Liver (tissue), 9 donors: ENCODE measurements around the gene DHX35. TPM values are rescaled to one million over a fixed set of nuclear protein-coding genes. Genes with fewer than 3 reads are reported as not detected.

ENCODE experiments used
- DNase-seq: peaks from one replicate; pipeline ENCODE4 v3.0.0-alpha.2; 2017; ENCODE audit warnings: low spot score
- H3K27ac ChIP-seq, 2 donors: one replicate each; pipeline ENCODE4 v1.7.0; 2013; ENCODE audit warnings: inconsistent platforms in 2 of 2, low read length in 2 of 2, control low read depth in 1 of 2, low read depth in 1 of 2, mild to moderate bottlenecking in 1 of 2
- H3K27me3 ChIP-seq, 4 donors: one replicate each; pipeline versions ENCODE4 v1.6.1 to v1.7.0; 2013; ENCODE audit warnings: low read length in 3 of 4, inconsistent platforms in 1 of 4, mild to moderate bottlenecking in 1 of 4, moderate library complexity in 1 of 4; ENCODE audit not compliant: control insufficient read depth in 4 of 4, insufficient read depth in 4 of 4
- H3K36me3 ChIP-seq, 4 donors: one replicate each; pipeline versions ENCODE4 v1.6.1 to v1.7.0; 2013; ENCODE audit warnings: low read length in 3 of 4, mild to moderate bottlenecking in 3 of 4, low read depth in 1 of 4, moderate library complexity in 1 of 4; ENCODE audit not compliant: control insufficient read depth in 4 of 4, insufficient read depth in 3 of 4
- H3K4me1 ChIP-seq, 4 donors: one replicate each; pipeline versions ENCODE4 v1.6.1 to v1.7.0; 2013; ENCODE audit warnings: low read length in 3 of 4, mild to moderate bottlenecking in 3 of 4, moderate library complexity in 1 of 4; ENCODE audit not compliant: control insufficient read depth in 4 of 4, insufficient read depth in 4 of 4
- H3K4me3 ChIP-seq, 3 donors: one replicate each; pipeline versions ENCODE4 v1.6.1 to v1.7.0; 2013; ENCODE audit warnings: low read length in 3 of 3, control low read depth in 1 of 3, low read depth in 1 of 3, mild to moderate bottlenecking in 1 of 3
- H3K9ac ChIP-seq, 2 donors: one replicate each; pipeline ENCODE4 v1.7.0; 2013; ENCODE audit warnings: low read length in 2 of 2, mild to moderate bottlenecking in 2 of 2, moderate library complexity in 2 of 2, control low read depth in 1 of 2, low read depth in 1 of 2
- H3K9me3 ChIP-seq, 4 donors: one replicate each; pipeline versions ENCODE4 v1.6.1 to v1.7.0; 2013; ENCODE audit warnings: low read length in 3 of 4; ENCODE audit not compliant: control insufficient read depth in 4 of 4
- ATF3 ChIP-seq: IDR thresholded peaks from 2 replicates; pipeline ENCODE4 v1.6.1; 2016; ENCODE audit warnings: antibody characterized with exemption
- CTCF ChIP-seq: fragments of 150-350 bp; IDR thresholded peaks from 2 replicates; pipeline ENCODE4 v1.5.1; 2017; ENCODE audit warnings: improper control_type of control experiment, low read depth, low read length; ENCODE audit not compliant: missing input control
- EGR1 ChIP-seq, 2 donors: IDR thresholded peaks; 2 replicates each; pipeline ENCODE4 v1.6.1; 2016 to 2018; ENCODE audit warnings: antibody characterized with exemption in 2 of 2, low read depth in 2 of 2
- FOXA1 ChIP-seq: IDR thresholded peaks from 2 replicates; pipeline ENCODE4 v1.6.1; 2016; ENCODE audit warnings: antibody characterized with exemption
- FOXA2 ChIP-seq: IDR thresholded peaks from 2 replicates; pipeline ENCODE4 v1.6.1; 2016; ENCODE audit warnings: antibody characterized with exemption
- GABPA ChIP-seq, 2 donors: IDR thresholded peaks in 1 of 2; conservative IDR thresholded peaks in 1 of 2; 2 replicates each; pipeline ENCODE4 v1.6.1; 2016; ENCODE audit warnings: antibody characterized with exemption in 2 of 2, mild to moderate bottlenecking in 1 of 2, moderate library complexity in 1 of 2
- HNF4A ChIP-seq, 2 donors: conservative IDR thresholded peaks; 2 replicates each; pipeline ENCODE4 v1.6.1; 2016; ENCODE audit warnings: antibody characterized with exemption in 2 of 2, mild to moderate bottlenecking in 2 of 2
- HNF4G ChIP-seq: IDR thresholded peaks from 2 replicates; pipeline ENCODE4 v1.6.1; 2016; ENCODE audit warnings: antibody characterized with exemption
- JUND ChIP-seq, 2 donors: IDR thresholded peaks; 2 replicates each; pipeline ENCODE4 v1.6.1; 2016; ENCODE audit warnings: antibody characterized with exemption in 2 of 2
- MAX ChIP-seq: IDR thresholded peaks from 2 replicates; pipeline ENCODE4 v1.6.1; 2016; ENCODE audit warnings: antibody characterized with exemption
- NR2F2 ChIP-seq: IDR thresholded peaks from 2 replicates; pipeline ENCODE4 v1.6.1; 2016; ENCODE audit warnings: antibody characterized with exemption
- RAD21 ChIP-seq, 2 donors: IDR thresholded peaks; 2 replicates each; pipeline ENCODE4 v1.6.1; 2016; ENCODE audit warnings: antibody characterized with exemption in 2 of 2, mild to moderate bottlenecking in 2 of 2
- RXRA ChIP-seq, 2 donors: IDR thresholded peaks; 2 replicates each; pipeline ENCODE4 v1.6.1; 2017 to 2018; ENCODE audit warnings: antibody characterized with exemption in 2 of 2, mild to moderate bottlenecking in 1 of 2
- SP1 ChIP-seq: IDR thresholded peaks from 2 replicates; pipeline ENCODE4 v1.6.1; 2018; ENCODE audit warnings: antibody characterized with exemption, mild to moderate bottlenecking
- TAF1 ChIP-seq: conservative IDR thresholded peaks from 2 replicates; pipeline ENCODE4 v1.6.1; 2016; ENCODE audit warnings: antibody characterized with exemption, mild to moderate bottlenecking
- YY1 ChIP-seq: IDR thresholded peaks from 2 replicates; pipeline ENCODE4 v1.6.1; 2016; ENCODE audit warnings: antibody characterized with exemption, mild to moderate bottlenecking
- ZBTB33 ChIP-seq: IDR thresholded peaks from 2 replicates; pipeline ENCODE4 v1.6.1; 2016; ENCODE audit warnings: antibody characterized with exemption
- WGBS: extraction: QIAGEN DNeasy Blood & Tissue Kit; methylation state at CpG from one replicate; pipeline ENCODE4 v1.1.7; 2013; 5-methylcytosine and 5-hydroxymethylcytosine counted together
- polyA plus RNA-seq, 2 donors: library from polyadenylated mRNA; stranded (reverse) in 1 of 2; unstranded in 1 of 2; fragments of 200-250 nt in 1 of 2; fragments of >200 nt in 1 of 2; fragmentation: Nextera tagmentation in 1 of 2; extraction: Ambion mirVana in 1 of 2; gene quantifications; one replicate each; pipeline versions ENCODE4 v1.2.1 to v1.2.3, GENCODE V29; 2013 to 2015
- total RNA-seq, 2 donors: library from RNA; depleted of rRNA; stranded (reverse); fragments of >200 nt; gene quantifications; one replicate each; pipeline ENCODE4 v1.2.3, GENCODE V29; 2014
- donor health status: healthy.
- donor health status: healthy.
- donor health status: healthy.
- donor health status: healthy.
- donor health status: healthy.

Gene DHX35
- total and polyA plus RNA-seq, 4 donors, result 2.7 to 10.6 (median 4.8) TPM

- H3K36me3 ChIP-seq, result peaks cover 10 to 53% (median 30%) of the 10 kb centered on the region in 4 donors
- H3K4me3 ChIP-seq, result no peak overlapping the region
- no peaks in the 10 kb centered on the region for H3K27me3 ChIP-seq
- TF ChIP-seq CTCF (no peak), SP1 (no peak), MAX (no peak), ATF3 (no peak), EGR1 (IDR thresholded peaks at IDR 0.05; ENCODE audit: low read depth in 2 of 2) (no peak), JUND (IDR thresholded peaks at IDR 0.05) (no peak), NR2F2 (no peak), ZBTB33 (no peak), YY1 (no peak), HNF4A (conservative IDR thresholded peaks at IDR 0.05) (no peak), RXRA (IDR thresholded peaks at IDR 0.05) (no peak), HNF4G (no peak), FOXA2 (no peak), GABPA (IDR thresholded peaks at IDR 0.05 in 1 of 2, conservative IDR thresholded peaks at IDR 0.05 in 1 of 2) (no peak), TAF1 (no peak)
- H3K9ac ChIP-seq, result no peak overlapping the region
- no peak overlapping the region for H3K27ac ChIP-seq
- DNase-seq, result no peak
- no peaks in the 10 kb centered on the region for H3K9me3 ChIP-seq
- no peaks in the 10 kb centered on the region for H3K4me1 ChIP-seq
- 95% methylated on average over 3 of the region's 3 CpGs for WGBS
Measured at GRCh38 chr20:39019027-39019426, 56.9 kb downstream of the DHX35 start.

- no peak for DNase-seq
- Histone ChIP-seq H3K9me3 (no peaks in the 10 kb centered on the region), H3K9ac (no peak overlapping the region), H3K4me3 (no peak overlapping the region), H3K36me3 (peaks cover 10 to 59% (median 29%) of the 10 kb centered on the region in 4 donors), H3K27ac (no peak overlapping the region), H3K27me3 (no peaks in the 10 kb centered on the region), H3K4me1 (no peaks in the 10 kb centered on the region)
- no peak for TF ChIP-seq RAD21 (IDR thresholded peaks at IDR 0.05)
Measured at GRCh38 chr20:39019805-39020325, 57.7 kb downstream of the DHX35 start.

- no peaks in the 10 kb centered on the region for H3K27me3 ChIP-seq
- no peak overlapping the region for H3K4me3 ChIP-seq
- H3K27ac ChIP-seq, result no peak overlapping the region
- WGBS, result 92% methylated on average over 5 of the region's 5 CpGs
- H3K9ac ChIP-seq, result no peak overlapping the region
- no peaks in the 10 kb centered on the region for H3K4me1 ChIP-seq
- peaks cover 12 to 63% (median 34%) of the 10 kb centered on the region in 4 donors for H3K36me3 ChIP-seq
- no peak for DNase-seq
- no peak for TF ChIP-seq ZBTB33
- no peak for TF ChIP-seq FOXA1
- TF ChIP-seq EGR1 (IDR thresholded peaks at IDR 0.05; ENCODE audit: low read depth in 2 of 2), result no peak
- TF ChIP-seq RAD21 (IDR thresholded peaks at IDR 0.05), result no peak
- TF ChIP-seq TAF1, result no peak
- TF ChIP-seq NR2F2, result no peak
- TF ChIP-seq RXRA (IDR thresholded peaks at IDR 0.05), result no peak
- TF ChIP-seq FOXA2, result no peak
- no peak for TF ChIP-seq JUND (IDR thresholded peaks at IDR 0.05)
- no peak for TF ChIP-seq HNF4A (conservative IDR thresholded peaks at IDR 0.05)
- H3K9me3 ChIP-seq, result no peaks in the 10 kb centered on the region
Measured at GRCh38 chr20:39021748-39022147, 59.6 kb downstream of the DHX35 start.
